ENCODE data around the gene MAPK8IP3. TPM values are rescaled to one million over a fixed set of nuclear protein-coding genes. Genes with fewer than 3 reads are reported as not detected.

The MAPK8IP3 gene
- total RNA-seq, 2 donors from 2014 or later = 109 to 111 TPM

GRCh38 chr16:1817716-1818115 lies 111.7 kb downstream of the MAPK8IP3 start:
- TF ChIP-seq CTCF (IDR thresholded peaks at IDR 0.05) = no peak
- no peaks in the 10 kb centered on the region for H3K9me3 ChIP-seq
- DNase-seq (ENCODE audit: low spot score) (no peak), ATAC-seq (ENCODE audit: insufficient number of reproducible peaks, low FRiP score, low read depth) (no peak)
- peaks cover 65% of the 10 kb centered on the region for H3K36me3 ChIP-seq
- H3K4me1 ChIP-seq (ENCODE audit: control insufficient read depth in 1 of 2, low read depth in 2 of 2) = no peaks in the 10 kb centered on the region
- no peaks in the 10 kb centered on the region for H3K27me3 ChIP-seq (replicated peaks; ENCODE audit: insufficient read depth)
- no peak overlapping the region for H3K4me3 ChIP-seq
- H3K27ac ChIP-seq = no peak overlapping the region

GRCh38 chr16:1818204-1818872 lies 112.3 kb downstream of the MAPK8IP3 start:
- Histone ChIP-seq H3K9me3 (no peaks in the 10 kb centered on the region), H3K36me3 (peaks cover 66% of the 10 kb centered on the region), H3K4me1 (ENCODE audit: control insufficient read depth in 1 of 2, low read depth in 2 of 2) (no peaks in the 10 kb centered on the region), H3K27me3 (replicated peaks; ENCODE audit: insufficient read depth) (no peaks in the 10 kb centered on the region), H3K4me3 (no peak overlapping the region), H3K27ac (no peak overlapping the region)
- DNase-seq (ENCODE audit: low spot score) (no peak), ATAC-seq (ENCODE audit: insufficient number of reproducible peaks, low FRiP score, low read depth) (no peak)
- no peak for TF ChIP-seq CTCF (IDR thresholded peaks at IDR 0.05)

- no peak for TF ChIP-seq CTCF (IDR thresholded peaks at IDR 0.05)
- Histone ChIP-seq H3K4me1 (ENCODE audit: control insufficient read depth in 1 of 2, low read depth in 2 of 2) (peaks cover 0 to 4% of the 10 kb centered on the region in 2 donors), H3K4me3 (no peak overlapping the region), H3K9me3 (no peaks in the 10 kb centered on the region), H3K36me3 (peaks cover 61% of the 10 kb centered on the region), H3K27me3 (replicated peaks; ENCODE audit: insufficient read depth) (no peaks in the 10 kb centered on the region), H3K27ac (no peak overlapping the region)
- no peak for ATAC-seq (ENCODE audit: insufficient number of reproducible peaks, low FRiP score, low read depth)
- no peak for DNase-seq (ENCODE audit: low spot score)
These were observed 113.0 kb downstream of the MAPK8IP3 start for GRCh38 chr16:1818873-1819525.

GRCh38 chr16:1819611-1820010 lies 113.6 kb downstream of the MAPK8IP3 start:
- TF ChIP-seq CTCF (IDR thresholded peaks at IDR 0.05) = no peak
- H3K36me3 ChIP-seq = peaks cover 61% of the 10 kb centered on the region
- H3K9me3 ChIP-seq = no peaks in the 10 kb centered on the region
- H3K4me3 ChIP-seq = no peak overlapping the region
- no peak for ATAC-seq (ENCODE audit: insufficient number of reproducible peaks, low FRiP score, low read depth)
- no peak for DNase-seq (ENCODE audit: low spot score)
- H3K27me3 ChIP-seq (replicated peaks; ENCODE audit: insufficient read depth) = no peaks in the 10 kb centered on the region
- peaks cover 0 to 10% of the 10 kb centered on the region in 2 donors for H3K4me1 ChIP-seq (ENCODE audit: control insufficient read depth in 1 of 2, low read depth in 2 of 2)
- H3K27ac ChIP-seq = no peak overlapping the region

Other genes with a start within 250 kb of the MAPK8IP3 start
- gene CLCN7, start 231.2 kb upstream of the MAPK8IP3 start, total RNA-seq = 10 to 100 TPM; 43.3 to 47.0 TPM
- under 1 TPM in 1 of 2 donors, not detected in 1; 0.78 TPM for gene PTX4, start 217.3 kb upstream of the MAPK8IP3 start, total RNA-seq
- gene TELO2, start 212.8 kb upstream of the MAPK8IP3 start, total RNA-seq = 10 to 100 TPM; 24.8 to 27.9 TPM
- gene TMEM204, start 172.5 kb upstream of the MAPK8IP3 start, total RNA-seq = 100 to 1,000 TPM; 111 to 125 TPM
- gene IFT140, start 94.1 kb upstream of the MAPK8IP3 start, total RNA-seq = 10 to 100 TPM; 13.7 to 19.2 TPM
- gene CRAMP1, start 93.8 kb upstream of the MAPK8IP3 start, total RNA-seq = 10 to 100 TPM; 15.0 to 21.4 TPM
- 10 to 100 TPM; 17.1 to 26.1 TPM for gene JPT2, start 27.9 kb upstream of the MAPK8IP3 start, total RNA-seq
- gene NME3, start 65.3 kb downstream of the MAPK8IP3 start, total RNA-seq = 100 to 1,000 TPM in 1 of 2 donors, 10 to 100 TPM in 1; 68.1 to 165 TPM
- gene EME2, start 66.6 kb downstream of the MAPK8IP3 start, total RNA-seq = 10 to 100 TPM; 23.4 to 29.2 TPM
- gene MRPS34, start 66.9 kb downstream of the MAPK8IP3 start, total RNA-seq = 10 to 100 TPM; 36.9 to 48.3 TPM
- gene SPSB3, start 76.4 kb downstream of the MAPK8IP3 start, total RNA-seq = 10 to 100 TPM; 60.9 to 79.3 TPM
- gene NUBP2, start 76.8 kb downstream of the MAPK8IP3 start, total RNA-seq = 10 to 100 TPM; 64.6 to 68.5 TPM
- gene IGFALS, start 87.5 kb downstream of the MAPK8IP3 start, total RNA-seq = under 1 TPM; 0.28 to 0.54 TPM
- 100 to 1,000 TPM in 1 of 2 donors, 10 to 100 TPM in 1; 99.8 to 183 TPM for gene HAGH, start 120.6 kb downstream of the MAPK8IP3 start, total RNA-seq
- gene FAHD1, start 121.0 kb downstream of the MAPK8IP3 start, total RNA-seq = 10 to 100 TPM; 14.4 to 17.5 TPM
- gene MEIOB, start 166.0 kb downstream of the MAPK8IP3 start, total RNA-seq = not detected
- gene HS3ST6, start 212.2 kb downstream of the MAPK8IP3 start, total RNA-seq = not detected
- 10 to 100 TPM; 21.2 to 37.6 TPM for gene MSRB1, start 237.0 kb downstream of the MAPK8IP3 start, total RNA-seq
- not detected for gene RPL3L, start 248.5 kb downstream of the MAPK8IP3 start, total RNA-seq